Cerebellar nuclear complex (tissue), 1 donor: Measurements from ENCODE around the gene PPP1R8.

Experiments used
- DNase-seq, 2 experiments: peaks; one replicate each; lab custom pipeline; 2025; lab: John Stamatoyannopoulos, UW

The PPP1R8 gene

DNA sequence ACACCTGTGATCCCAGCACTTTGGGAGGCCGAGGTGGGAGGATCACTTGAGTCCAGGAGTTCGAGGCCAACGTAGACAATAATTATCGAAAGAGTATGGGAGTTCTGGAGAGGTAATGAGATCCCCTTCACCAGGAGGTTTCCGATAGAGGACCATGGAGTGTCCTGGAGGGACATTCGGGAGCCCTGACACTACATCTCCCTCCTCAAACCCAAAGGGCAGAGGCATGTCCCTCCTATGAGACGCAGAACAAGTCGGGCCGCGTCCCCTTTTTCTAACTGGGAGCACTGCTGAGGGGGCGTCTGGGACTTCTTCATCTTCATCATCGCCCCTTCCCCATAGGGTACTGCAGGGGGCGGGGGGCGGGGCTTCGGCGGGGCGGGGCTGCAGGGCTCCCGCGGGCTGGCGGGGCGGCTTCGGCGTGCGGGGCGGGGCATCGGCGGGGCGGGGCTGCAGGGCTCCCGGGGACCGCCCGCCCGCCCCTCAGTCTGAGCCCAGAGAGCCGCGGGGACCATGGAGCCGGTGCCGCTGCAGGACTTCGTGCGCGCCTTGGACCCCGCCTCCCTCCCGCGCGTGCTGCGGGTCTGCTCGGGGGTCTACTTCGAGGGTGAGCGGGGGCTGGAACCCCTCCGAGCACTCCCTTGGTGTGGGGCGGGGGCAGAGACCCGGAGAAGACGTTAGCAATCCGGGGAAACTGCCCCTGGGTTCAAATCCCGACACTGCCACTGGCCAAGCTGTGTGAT is 41.6 kb downstream of the PPP1R8 start, which contains the start of gene THEMIS2:
Gene THEMIS2, plus strand, starts transcription at position 486 of the 743 bp plus-strand sequence. Its CDS starts 28 bp downstream, at position 514.
- DNase-seq = no peak

- DNase-seq = no peak
Measured at GRCh38 chr1:27872802-27873551, 42.4 kb downstream of the PPP1R8 start.

DNA sequence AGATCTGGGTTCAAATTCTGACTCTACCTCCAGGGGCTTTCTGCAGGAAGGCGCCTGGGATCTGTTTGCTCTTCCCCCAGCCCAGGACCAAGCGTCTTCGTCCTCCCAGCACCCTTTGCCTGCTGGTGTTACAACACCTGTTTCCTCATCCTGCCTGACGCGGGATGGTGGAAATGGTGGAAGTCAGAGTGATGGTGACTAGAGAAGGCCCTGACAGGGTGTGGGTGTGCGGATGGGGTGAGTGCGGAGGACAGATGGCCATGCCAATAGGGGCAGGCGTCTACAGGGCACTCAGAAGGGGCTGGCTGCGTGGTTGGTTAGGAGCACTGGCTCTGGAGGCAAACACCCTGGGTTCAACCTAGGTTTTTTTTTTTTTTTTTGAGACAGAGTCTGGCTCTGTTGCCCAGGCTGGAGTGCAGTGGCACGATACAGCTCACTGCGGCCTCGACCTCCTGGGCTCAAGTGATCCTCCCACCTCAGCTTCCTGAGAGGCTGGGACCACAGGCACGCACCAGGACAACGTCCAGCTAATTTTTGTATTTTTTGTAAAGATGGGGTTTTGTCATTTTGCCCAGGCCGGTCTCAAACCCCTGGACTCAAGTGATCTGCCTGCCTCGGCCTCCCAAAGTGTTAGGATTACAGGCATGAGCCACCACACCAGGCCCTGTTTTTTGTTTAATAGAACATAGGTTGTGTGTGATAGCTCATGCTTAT is 43.2 kb downstream of the PPP1R8 start:
- DNase-seq = no peak

GRCh38 chr1:27876341-27877114 is 45.9 kb downstream of the PPP1R8 start:
- no peak for DNase-seq

DNA sequence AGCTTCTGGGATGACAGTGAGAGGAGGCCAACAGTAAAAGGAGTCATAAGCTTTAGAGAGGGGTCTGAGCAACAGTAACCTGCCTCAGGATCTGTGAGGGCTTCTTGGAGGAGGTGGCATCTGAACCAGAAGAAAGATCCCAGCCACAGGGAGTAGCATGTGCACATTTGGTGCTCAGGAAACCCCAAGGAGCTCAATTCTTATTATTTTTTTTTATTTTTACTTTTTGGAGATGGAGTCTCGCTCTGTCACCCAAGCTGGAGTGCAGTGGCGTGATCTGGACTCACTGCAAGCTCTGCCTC is 46.5 kb downstream of the PPP1R8 start:
- no peak for DNase-seq

DNA sequence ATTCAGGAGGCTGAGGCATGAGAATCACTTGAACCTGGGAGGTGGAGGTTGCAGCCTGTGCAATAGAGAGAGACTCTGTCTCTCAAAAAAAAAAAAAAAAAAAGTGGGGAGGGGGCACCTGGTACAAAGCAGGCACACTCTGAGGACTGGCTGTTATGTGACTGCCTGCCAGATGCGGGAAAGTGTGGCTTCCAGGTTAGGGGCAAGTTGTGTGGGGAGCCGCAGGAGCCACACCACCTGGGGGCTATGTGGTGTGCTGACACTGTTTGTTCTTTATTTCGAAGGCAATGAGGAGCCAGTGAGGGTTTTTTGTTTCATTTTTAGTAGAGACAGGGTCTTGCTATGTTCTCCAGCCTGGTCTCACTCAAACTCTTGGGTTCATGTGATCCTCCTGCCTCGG is 47.5 kb downstream of the PPP1R8 start:
- DNase-seq = no peak

DNA sequence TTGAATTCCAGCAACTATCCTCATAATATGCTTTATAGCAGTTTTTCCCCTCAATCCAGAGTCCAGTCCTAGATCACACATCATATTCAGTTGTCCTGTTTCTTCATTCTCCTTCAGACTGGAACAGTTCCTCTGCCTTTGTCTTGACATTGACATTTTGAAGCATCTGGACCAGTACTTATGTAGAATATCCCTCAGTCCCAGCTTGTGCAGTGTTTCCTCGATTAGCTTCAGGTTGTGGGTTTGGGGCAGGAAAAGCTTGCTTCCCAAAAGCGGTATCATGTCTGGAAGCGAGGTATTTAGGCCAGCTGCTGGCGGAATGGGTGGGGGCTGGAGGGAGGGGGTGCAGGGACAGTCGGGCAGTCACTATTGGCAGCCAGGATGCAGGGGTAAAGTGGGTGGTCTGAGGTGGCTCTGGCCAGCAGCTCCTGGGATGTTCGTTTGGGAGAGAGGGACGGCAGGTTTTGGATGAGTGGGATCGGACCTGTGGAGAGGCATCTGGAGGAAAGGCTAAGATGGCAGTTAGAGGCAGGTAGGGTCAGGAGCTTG is 48.3 kb downstream of the PPP1R8 start:
- DNase-seq = no peak

DNA sequence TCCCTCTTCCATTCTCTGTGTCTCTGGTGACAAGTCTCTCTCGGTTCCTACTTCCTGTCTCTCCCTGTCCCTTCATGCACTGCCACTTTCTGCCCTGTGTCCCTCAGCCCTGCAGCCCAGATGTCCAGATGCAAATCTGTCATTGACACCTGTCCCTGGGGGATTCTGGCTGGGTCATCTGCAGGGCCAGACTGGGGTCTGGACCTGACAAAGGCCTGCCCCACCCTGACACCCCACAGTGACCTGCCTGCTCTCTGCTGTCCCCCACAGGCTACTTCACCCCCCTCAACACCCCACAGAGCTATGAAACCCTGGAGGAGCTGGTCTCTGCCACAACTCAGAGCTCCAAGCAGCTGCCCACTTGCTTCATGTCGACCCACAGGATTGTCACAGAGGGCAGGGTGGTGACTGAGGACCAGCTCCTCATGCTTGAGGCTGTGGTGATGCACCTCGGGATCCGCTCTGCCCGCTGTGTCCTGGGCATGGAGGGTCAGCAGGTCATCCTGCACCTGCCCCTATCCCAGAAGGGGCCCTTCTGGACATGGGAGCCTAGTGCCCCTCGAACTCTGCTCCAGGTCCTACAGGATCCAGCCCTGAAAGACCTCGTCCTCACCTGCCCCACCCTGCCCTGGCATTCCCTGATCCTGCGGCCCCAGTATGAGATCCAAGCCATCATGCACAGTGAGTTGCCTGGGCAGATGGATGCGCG is 48.9 kb downstream of the PPP1R8 start:
- no peak for DNase-seq

DNA sequence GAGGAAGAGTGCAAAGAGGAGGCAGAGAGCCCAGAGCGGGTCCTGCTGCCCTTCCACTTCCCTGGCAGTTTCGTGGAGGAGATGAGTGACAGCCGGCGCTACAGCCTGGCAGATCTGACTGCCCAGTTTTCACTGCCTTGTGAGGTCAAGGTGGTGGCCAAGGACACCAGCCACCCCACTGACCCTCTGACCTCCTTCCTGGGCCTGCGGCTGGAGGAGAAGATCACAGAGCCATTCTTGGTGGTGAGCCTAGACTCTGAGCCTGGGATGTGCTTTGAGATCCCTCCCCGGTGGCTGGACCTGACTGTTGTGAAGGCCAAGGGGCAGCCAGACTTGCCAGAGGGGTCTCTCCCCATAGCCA is 51.9 kb downstream of the PPP1R8 start:
- no peak for DNase-seq

DNA sequence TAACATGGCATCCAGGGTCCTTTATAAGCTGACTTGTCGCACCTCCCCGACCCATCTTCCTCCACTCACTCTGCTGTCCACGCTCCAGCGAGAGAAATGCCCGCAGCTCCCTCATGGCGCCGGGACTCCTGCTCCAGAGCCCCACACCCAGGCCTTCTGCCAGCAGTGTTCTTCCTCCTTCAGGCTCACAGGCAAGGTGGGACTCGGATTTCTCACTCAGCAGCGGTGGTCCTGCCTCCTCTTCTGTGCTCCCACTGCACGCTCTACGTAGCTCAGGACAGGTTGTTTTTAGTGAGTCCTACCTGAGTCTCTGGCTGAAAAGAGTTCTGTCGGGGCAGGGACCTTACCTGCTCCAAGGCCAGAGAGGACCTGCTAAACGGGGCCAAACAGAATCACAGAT is 53.0 kb downstream of the PPP1R8 start:
- DNase-seq = no peak

DNA sequence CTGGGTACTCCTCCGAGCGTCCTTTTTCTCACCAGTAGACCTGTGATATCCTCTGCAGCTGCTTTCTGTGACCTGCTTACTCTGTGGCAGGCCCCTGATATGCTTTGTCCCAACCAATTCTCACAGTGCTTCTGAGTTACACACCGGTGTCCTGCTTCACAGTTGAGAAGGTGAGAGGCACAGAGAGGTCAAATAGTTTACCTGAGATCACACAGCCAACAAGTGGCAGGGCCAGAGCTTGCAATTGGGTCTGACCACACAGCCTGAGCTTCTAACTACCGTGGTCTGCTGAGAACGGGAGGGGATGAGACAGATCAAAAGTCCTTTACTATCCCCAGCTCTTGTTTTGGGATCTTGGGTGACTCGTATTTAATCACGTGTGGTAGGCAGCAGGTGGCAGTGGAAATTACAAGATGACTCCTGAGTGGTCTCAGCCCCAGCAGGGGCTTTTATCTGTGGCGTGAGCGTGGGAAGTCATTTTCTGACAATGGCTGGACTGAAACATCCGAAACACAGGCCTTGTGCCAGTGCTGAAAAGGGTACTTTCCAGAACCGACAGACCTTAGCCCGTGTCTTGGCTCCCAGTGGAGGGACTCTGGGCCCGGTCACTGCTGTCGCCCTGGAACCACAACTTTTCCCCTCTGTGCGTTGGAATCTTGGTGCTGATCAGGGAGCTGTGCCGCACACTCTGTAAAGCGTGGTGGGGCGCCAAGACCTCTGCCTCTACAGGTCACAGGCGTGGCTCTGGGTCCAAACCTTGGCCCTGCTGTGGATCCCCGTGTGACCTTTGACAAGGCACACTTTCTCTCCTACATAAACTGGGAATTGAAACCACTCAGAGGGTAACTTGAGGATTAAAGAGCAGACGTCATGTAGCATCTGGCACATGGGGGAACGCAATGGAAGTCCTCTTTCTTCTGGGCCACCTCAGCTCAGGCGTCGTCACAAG is 53.7 kb downstream of the PPP1R8 start:
- no peak for DNase-seq

DNA sequence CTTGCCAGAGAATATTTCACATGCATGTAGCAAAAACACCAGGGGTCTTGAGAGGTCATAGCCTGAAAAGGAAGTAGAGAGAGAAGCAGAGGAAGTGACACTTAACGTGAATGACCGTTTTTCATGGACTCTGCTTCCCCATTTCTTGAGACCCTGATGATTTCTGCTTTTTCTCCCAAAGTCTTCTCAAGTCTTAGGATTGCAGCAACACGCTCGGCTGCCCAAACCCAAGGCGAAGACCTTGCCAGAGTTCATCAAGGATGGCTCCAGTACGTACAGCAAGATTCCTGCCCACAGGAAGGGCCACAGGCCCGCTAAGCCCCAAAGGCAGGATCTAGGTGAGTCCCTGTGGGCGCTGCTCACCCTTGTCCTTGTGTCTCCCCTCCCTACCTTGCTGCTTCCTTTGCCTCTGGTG is 54.5 kb downstream of the PPP1R8 start:
- no peak for DNase-seq

- no peak for DNase-seq
Measured at GRCh38 chr1:27885621-27886352, 55.2 kb downstream of the PPP1R8 start.

DNA sequence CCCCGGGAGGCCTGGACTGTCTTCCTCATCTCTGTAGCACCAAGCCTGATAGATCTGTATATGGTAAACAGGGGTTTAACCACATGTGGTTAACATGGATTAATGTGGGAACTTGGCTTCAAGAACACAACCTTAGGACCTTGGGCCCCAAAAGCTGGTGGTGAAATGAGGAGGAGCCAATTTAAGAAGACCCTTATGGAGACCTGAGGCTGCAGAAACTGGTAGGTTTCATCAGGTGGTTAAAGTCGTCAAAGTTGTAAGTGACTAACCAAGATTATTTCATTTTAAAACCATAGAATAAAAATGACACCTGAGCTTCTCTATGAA is 55.7 kb downstream of the PPP1R8 start:
- no peak for DNase-seq

- no peak for DNase-seq
Measured at GRCh38 chr1:27886744-27887143, 56.2 kb downstream of the PPP1R8 start.

- DNase-seq = no peak
Measured at GRCh38 chr1:27887215-27888021, 56.8 kb downstream of the PPP1R8 start.

DNA sequence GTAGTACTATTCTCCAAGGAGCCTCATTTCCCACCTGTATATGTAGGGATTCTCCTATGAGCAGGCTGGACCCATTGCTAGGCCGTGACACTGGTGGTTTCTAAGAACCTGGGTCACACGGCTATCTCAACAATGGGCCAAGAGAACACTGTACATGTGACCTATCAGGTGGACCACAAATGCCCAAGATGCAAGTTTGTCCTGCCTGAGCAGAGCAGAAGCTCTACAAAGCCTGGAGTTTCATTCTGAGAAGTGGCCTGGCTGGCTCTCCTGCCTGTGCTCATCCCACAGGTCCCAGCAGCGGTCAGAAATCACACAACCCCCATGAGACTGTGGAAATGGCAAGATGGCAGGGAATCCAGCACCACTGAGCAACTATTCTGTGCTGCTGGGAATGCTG is 58.9 kb downstream of the PPP1R8 start:
- no peak for DNase-seq

DNA sequence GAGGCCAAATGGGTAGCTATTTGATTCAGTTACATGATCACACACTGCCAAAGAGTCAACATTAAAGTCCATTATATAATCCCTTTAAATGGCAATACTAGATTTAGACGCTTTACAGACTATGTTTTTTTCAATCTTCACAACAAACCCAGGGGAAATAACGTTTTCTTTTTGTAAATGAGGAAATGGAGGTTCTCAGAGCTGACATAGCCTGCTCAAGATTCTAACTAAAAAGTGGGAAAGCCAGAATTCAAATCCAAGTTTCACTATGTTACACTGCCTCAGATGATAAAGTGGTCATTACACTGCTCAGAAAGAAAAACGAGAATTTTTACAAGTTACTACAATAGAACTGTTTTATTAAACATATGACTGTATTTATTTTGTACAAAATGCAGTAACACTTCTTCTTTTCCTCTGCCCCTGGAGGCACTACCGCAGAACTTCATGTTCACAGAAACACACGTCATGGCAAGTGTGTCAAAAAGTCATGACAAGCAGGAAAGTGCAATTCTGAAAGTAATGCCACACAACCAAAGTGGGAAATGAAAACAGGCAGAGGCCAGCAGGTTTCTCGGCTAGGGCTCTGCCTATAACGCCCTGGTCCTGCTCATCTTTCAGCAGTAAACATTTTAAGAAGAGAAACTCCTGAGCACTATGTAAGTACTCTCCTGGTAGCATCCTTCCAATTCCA is 60.8 kb downstream of the PPP1R8 start:
- no peak for DNase-seq
